Type B pancreatic cell (in vitro differentiated cells): Measurements from ENCODE around the gene DGUOK. TPM values are rescaled to one million over a fixed set of nuclear protein-coding genes. Genes with fewer than 3 reads are reported as not detected.

Experiments
- DNase-seq: peaks from one replicate; pipeline ENCODE4 v3.0.0; 2021; ENCODE audit warnings: mixed read lengths; ENCODE audit not compliant: unreplicated experiment; ENCODE audit errors: extremely low spot score
- H3K27ac Mint-ChIP-seq: 2 replicates; pipeline ENCODE4 v1.8.0; 2021; ENCODE audit warnings: mild to moderate bottlenecking, mixed read lengths
- H3K27me3 Mint-ChIP-seq: 2 replicates; pipeline ENCODE4 v1.8.0; 2021; ENCODE audit warnings: mixed read lengths
- H3K36me3 Mint-ChIP-seq: 2 replicates; pipeline ENCODE4 v1.8.0; 2021; ENCODE audit warnings: mixed read lengths
- H3K4me1 Mint-ChIP-seq: one replicate; pipeline ENCODE4 v1.8.0; 2021; ENCODE audit warnings: mixed read lengths; ENCODE audit not compliant: unreplicated experiment
- H3K4me3 Mint-ChIP-seq: 2 replicates; pipeline ENCODE4 v1.8.0; 2021; ENCODE audit warnings: mild to moderate bottlenecking, mixed read lengths
- H3K9me3 Mint-ChIP-seq: 2 replicates; pipeline ENCODE4 v1.8.0; 2021; ENCODE audit warnings: mixed read lengths
- total RNA-seq: library from RNA; stranded (reverse); gene quantifications from 2 replicates; pipeline ENCODE4 v1.2.1, GENCODE V29; 2021; ENCODE audit warnings: low replicate concordance
- TF ChIP-seq, protein P1 (sequence below): fragments of 200-600 bp; sonication (generic); conservative IDR thresholded peaks from 2 replicates; pipeline ENCODE4 v1.5.0; 2021; ENCODE audit warnings: antibody characterized with exemption, mild to moderate bottlenecking

DGUOK gene
- total RNA-seq, 1 donor from 2014 or later: 73.4 TPM

DNA sequence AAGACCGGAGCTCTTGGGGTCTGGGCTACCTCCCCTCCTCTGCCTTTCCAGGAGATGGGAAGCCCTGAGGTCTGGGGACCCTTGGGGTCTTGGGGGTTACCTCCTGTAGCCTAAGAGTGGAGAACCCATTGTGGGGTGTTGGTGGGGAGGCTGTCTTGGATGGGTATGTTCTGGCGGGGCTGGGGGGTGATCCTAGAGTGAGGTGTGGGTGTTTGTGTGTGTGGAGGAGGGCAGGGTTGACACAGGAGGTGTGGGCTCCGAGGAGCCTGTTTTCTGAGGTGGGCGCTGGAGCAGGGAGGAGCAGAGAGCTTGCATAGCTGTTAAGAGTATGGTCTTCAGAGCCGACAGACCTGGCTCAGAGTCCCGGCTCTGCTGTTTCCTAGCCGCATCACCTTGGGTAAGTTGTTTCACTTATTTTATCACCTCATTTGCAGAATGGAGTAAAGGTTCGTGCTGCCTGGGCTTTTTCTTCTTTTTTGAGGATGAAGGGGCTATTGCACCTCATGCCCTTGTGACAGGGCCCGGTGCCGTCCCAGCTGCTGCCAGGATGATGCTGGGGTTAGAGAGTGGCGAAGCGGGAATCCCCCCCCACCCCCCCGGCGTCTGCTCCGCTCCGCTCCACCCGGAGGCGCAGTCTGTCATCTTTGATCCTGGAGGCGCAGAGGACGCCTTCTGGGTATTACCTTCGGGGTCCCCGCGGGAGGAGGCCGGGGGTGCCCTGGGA, 75.3 kb downstream of the DGUOK start:
- no peak for DNase-seq
- Mint-ChIP-seq H3K4me1 (peaks cover 79% of the 10 kb centered on the region), H3K36me3 (peaks cover 11% of the 10 kb centered on the region), H3K27me3 (no peaks in the 10 kb centered on the region), H3K4me3 (peak overlapping the region; percentile 81), H3K9me3 (no peaks in the 10 kb centered on the region), H3K27ac (peak overlapping the region; percentile 83)
- TF ChIP-seq, protein P1, sequence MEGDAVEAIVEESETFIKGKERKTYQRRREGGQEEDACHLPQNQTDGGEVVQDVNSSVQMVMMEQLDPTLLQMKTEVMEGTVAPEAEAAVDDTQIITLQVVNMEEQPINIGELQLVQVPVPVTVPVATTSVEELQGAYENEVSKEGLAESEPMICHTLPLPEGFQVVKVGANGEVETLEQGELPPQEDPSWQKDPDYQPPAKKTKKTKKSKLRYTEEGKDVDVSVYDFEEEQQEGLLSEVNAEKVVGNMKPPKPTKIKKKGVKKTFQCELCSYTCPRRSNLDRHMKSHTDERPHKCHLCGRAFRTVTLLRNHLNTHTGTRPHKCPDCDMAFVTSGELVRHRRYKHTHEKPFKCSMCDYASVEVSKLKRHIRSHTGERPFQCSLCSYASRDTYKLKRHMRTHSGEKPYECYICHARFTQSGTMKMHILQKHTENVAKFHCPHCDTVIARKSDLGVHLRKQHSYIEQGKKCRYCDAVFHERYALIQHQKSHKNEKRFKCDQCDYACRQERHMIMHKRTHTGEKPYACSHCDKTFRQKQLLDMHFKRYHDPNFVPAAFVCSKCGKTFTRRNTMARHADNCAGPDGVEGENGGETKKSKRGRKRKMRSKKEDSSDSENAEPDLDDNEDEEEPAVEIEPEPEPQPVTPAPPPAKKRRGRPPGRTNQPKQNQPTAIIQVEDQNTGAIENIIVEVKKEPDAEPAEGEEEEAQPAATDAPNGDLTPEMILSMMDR: no peak

DNA sequence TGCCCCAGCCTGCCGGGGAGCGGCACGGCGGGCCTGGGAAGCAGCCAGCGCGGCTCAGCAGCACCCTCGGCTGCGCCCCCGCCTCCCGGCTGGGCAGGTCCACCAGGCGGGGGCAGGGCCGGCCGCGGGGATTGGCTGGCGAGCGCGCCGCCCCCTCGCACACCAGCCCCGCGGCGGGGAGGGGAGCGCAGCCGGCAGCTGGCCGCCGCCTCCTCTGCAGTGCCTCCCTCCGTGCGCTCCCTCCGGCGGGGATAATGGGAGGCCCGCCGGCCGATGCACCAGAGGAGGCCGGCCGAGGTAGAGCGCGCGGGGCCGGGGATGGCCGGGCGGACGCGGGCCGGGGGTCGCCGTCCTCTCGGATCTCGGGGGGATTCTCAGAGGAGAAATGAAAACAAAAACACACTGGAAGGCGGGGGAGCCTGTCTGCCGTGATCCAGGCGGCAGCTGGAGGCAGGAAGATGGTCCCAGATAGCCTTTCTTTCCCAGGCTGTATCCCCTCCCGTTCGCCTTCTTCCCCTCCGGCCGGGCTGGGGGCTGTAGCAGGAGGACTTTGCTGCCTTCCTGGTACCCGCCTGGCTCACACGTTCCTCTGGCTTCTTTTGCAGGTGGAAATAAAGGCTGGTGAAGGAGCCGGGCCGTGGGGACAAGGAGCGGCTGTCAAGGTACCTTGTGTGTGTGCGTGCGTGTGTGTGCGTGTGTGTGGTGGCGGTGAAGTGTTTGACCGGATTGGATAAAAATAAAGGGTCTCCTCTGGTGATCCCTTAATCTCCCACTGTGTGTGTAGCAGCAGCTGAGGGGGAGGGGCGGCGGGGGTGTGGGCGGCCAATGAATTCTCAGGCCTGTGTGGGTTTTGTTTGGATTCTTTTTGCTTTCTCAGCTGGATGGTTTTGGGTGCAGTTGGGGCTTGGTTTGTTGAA, 76.1 kb downstream of the DGUOK start:
- Mint-ChIP-seq H3K4me3 (peak overlapping the region; percentile 93), H3K36me3 (peaks cover 10% of the 10 kb centered on the region), H3K4me1 (peaks cover 78% of the 10 kb centered on the region), H3K9me3 (no peaks in the 10 kb centered on the region), H3K27me3 (no peaks in the 10 kb centered on the region), H3K27ac (peak overlapping the region; percentile 90)
- peak; percentile 84 for DNase-seq
- TF ChIP-seq, protein P1: no peak

DNA sequence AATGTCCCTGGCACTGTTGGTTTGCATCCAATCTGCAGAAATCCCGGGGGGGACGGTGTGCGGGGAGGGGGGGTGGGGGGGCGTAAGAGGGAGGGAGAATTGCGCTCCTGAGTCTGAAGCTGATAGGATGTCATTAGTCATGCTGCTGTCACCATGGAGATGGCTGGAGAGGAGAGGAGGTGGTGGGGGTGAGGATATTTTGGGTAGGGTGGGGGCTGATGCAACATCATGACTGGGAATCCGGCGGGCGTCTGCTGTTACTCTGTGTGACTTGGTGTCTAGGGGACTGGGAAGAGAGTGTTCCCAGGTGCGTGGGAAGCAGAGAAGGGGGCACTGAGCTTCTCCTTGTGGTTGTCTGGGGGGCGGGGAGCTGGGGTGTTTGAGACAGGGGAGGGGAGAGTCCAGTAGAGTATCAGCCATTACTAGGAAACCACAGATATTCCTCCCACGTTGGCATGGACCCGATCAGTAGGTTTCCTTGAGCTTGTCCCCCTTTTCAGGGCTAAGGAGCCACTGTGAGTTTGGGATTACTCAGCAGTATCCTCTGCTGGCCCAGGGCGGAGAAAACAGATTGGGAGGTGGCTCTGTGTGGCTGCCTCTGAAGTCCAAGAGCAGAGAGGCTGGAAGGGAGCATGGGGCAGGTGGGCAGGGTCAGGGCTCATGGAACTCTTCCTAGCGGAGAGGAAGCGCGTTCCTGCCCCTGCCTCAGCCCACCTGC, 77.0 kb downstream of the DGUOK start:
- H3K27ac Mint-ChIP-seq: peak overlapping the region; percentile 76
- peaks cover 78% of the 10 kb centered on the region for H3K4me1 Mint-ChIP-seq
- H3K27me3 Mint-ChIP-seq: no peaks in the 10 kb centered on the region
- H3K4me3 Mint-ChIP-seq: peak overlapping the region; percentile 93
- TF ChIP-seq, protein P1: no peak
- no peaks in the 10 kb centered on the region for H3K9me3 Mint-ChIP-seq
- H3K36me3 Mint-ChIP-seq: peaks cover 8% of the 10 kb centered on the region
- no peak for DNase-seq

DNA sequence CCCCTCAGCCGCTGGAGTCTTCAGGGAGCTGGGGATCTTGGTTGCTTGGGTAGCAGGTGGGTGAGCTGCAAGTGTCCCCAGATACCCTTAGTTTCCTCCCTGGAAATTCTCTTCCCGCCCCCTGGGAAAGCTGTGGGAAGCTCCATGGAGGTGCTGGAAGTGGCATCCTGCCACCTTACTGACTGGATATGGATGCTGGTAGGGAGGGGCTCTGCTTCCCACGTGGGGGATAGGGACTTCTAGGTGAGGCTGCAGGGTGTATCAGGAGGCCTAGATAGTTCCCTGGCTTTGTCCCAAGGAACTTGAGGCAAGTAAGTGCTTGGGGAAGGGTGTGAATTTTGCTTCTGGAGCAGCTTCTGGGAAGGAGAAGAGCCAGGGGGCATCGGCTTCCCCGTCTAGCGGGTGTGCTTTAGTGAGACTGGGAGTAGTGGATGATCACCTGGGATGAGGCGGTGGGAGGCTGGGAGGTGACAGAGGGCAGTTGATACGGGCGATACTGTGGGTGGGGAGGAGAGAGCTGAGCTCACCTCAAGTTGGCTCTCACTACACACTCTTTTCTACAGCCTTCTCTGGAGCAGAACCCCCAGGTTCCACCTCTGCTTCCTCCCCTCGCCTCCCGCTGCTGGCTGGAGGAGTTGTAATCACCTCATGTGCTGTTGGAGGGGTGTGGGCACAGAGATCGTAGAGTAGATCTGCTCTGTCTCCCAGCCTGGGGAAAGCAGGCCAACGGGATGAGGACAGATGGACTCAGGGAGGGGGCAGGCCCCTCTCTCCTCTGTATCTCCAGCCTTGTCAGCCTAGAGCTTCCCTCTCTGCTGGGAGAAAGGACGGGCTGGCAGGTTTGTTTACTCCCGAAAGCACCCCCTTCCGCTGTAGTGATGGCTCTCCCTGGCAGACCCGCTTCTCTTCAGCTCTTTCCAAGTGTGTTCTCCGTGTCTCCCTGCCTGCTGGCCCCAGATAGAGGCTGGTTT, 77.8 kb downstream of the DGUOK start:
- Mint-ChIP-seq H3K4me1 (peaks cover 78% of the 10 kb centered on the region), H3K9me3 (no peaks in the 10 kb centered on the region), H3K4me3 (peak overlapping the region; percentile 93), H3K27me3 (no peaks in the 10 kb centered on the region), H3K27ac (peak overlapping the region; percentile 76), H3K36me3 (peaks cover 12% of the 10 kb centered on the region)
- DNase-seq: no peak
- TF ChIP-seq, protein P1: no peak
